Measurements from ENCODE around the gene CCL13. TPM values are rescaled to one million over a fixed set of nuclear protein-coding genes. Genes with fewer than 3 reads are reported as not detected.

CCL13 gene
- total and polyA plus RNA-seq, 2 of the 8 experiments (the other 6 are each of a cell fraction or from before 2014, with no cell fraction given), result not detected

DNA sequence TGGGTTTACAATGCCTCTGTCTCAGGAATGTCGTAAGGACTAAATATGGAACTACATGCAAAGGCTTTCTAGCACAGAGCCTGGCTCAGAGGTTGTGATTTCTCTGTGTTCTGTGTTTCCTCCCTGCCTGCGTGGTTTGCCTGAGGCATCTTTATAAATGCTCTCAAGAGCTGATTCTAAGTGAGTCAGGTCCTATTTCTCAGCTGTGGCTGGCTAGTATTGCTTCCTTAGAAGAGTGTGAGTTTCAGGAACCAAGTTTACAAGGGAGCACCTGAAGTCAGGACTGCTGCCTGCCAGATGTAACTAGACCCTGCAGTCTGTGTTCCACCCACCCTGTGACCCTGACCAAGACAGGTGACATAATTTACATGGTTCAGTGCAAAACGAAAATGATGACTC, 14.7 kb downstream of the CCL13 start (continued):
- TF ChIP-seq, protein P1, sequence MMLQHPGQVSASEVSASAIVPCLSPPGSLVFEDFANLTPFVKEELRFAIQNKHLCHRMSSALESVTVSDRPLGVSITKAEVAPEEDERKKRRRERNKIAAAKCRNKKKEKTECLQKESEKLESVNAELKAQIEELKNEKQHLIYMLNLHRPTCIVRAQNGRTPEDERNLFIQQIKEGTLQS (IDR thresholded peaks at IDR 0.05; ENCODE audit: insufficient read depth, low read depth, low read length), result no peak
- no peak for TF ChIP-seq SIN3A (conservative IDR thresholded peaks at IDR 0.05 in 1 of 2, IDR thresholded peaks at IDR 0.05 in 1 of 2; ENCODE audit: low read depth in 1 of 2, low read length in 2 of 2)
- TF ChIP-seq PHF8 (conservative IDR thresholded peaks at IDR 0.05; ENCODE audit: low read depth, low read length), result no peak
- TF ChIP-seq RAD21 (IDR thresholded peaks at IDR 0.05 in 1 of 2, conservative IDR thresholded peaks at IDR 0.05 in 1 of 2; ENCODE audit: low read depth in 2 of 2, low read length in 2 of 2), result no peak
- no peak for TF ChIP-seq ZNF274 (IDR thresholded peaks at IDR 0.05; ENCODE audit: borderline replicate concordance, extremely low read depth, low read length)
- TF ChIP-seq, protein P2, sequence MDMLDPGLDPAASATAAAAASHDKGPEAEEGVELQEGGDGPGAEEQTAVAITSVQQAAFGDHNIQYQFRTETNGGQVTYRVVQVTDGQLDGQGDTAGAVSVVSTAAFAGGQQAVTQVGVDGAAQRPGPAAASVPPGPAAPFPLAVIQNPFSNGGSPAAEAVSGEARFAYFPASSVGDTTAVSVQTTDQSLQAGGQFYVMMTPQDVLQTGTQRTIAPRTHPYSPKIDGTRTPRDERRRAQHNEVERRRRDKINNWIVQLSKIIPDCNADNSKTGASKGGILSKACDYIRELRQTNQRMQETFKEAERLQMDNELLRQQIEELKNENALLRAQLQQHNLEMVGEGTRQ (IDR thresholded peaks at IDR 0.05; ENCODE audit: low read length), result no peak
